Common myeloid progenitor, CD34-positive (primary cell): ENCODE results near the gene RNF144A.
"Not testable (repeated sequence)": the region's sequence is repeated elsewhere in the genome, so short reads cannot be mapped to it uniquely, and the experiment has no call there.

ENCODE experiments used
- CTCF ChIA-PET: fragments of 350-600 bp; sonication (Branson Sonifier 250); formaldehyde crosslinking; loops from one replicate; lab custom pipeline; 2021; ENCODE audit warnings: antibody characterized with exemption; lab: Charles Lee
- POLR2A ChIA-PET: fragments of 350-600 bp; sonication (Branson Sonifier 250); formaldehyde crosslinking; loops from one replicate; lab custom pipeline; 2021; ENCODE audit warnings: antibody characterized with exemption; lab: Charles Lee
- DNase-seq, 3 donors: peaks; one replicate each; pipeline versions ENCODE4 v3.0.0 to v3.0.0-alpha.2; 2013
- H3K27ac ChIP-seq, 2 experiments: 1 replicate in 1 of 2; 2 replicates in 1 of 2; pipeline ENCODE4 v1.7.0; 2013; ENCODE audit warnings: inconsistent platforms in 2 of 2, low read length in 2 of 2, mild to moderate bottlenecking in 2 of 2, low read depth in 1 of 2, moderate library complexity in 1 of 2; ENCODE audit not compliant: severe bottlenecking in 2 of 2, insufficient read depth in 1 of 2, poor library complexity in 1 of 2
- H3K27me3 ChIP-seq, 5 experiments: replicated peaks in 2 of 5; 1 replicate in 3 of 5; 2 replicates in 2 of 5; pipeline versions ENCODE4 v1.6.1 to v1.7.0; 2013; ENCODE audit warnings: low read length in 4 of 5, mild to moderate bottlenecking in 2 of 5, moderate library complexity in 2 of 5, inconsistent platforms in 1 of 5; ENCODE audit not compliant: insufficient read depth in 5 of 5, control insufficient read depth in 4 of 5
- H3K36me3 ChIP-seq, 4 experiments: 1 replicate in 2 of 4; 2 replicates in 2 of 4; pipeline versions ENCODE4 v1.6.1 to v1.7.0; 2013; ENCODE audit warnings: low read length in 3 of 4, control low read depth in 1 of 4, mild to moderate bottlenecking in 1 of 4; ENCODE audit not compliant: control insufficient read depth in 4 of 4, insufficient read depth in 4 of 4
- H3K4me1 ChIP-seq, 4 experiments: 1 replicate in 3 of 4; 2 replicates in 1 of 4; pipeline versions ENCODE4 v1.6.1 to v1.7.1; 2013; ENCODE audit warnings: low read length in 3 of 4, mild to moderate bottlenecking in 3 of 4, control low read depth in 1 of 4, inconsistent platforms in 1 of 4, moderate library complexity in 1 of 4; ENCODE audit not compliant: control insufficient read depth in 4 of 4, insufficient read depth in 4 of 4; ENCODE audit errors: control extremely low read depth in 1 of 4
- H3K4me3 ChIP-seq, 7 experiments: 1 replicate in 4 of 7; 2 replicates in 3 of 7; pipeline versions ENCODE4 v1.5.1 to v1.7.0; 2013; ENCODE audit warnings: mild to moderate bottlenecking in 7 of 7, low read length in 6 of 7, moderate library complexity in 6 of 7, inconsistent platforms in 2 of 7, low read depth in 2 of 7, control low read depth in 1 of 7; ENCODE audit not compliant: insufficient read depth in 4 of 7, control insufficient read depth in 1 of 7; ENCODE audit errors: extremely low read depth in 1 of 7
- H3K9me3 ChIP-seq, 5 experiments: 1 replicate in 4 of 5; 2 replicates in 1 of 5; pipeline versions ENCODE4 v1.6.1 to v1.7.1; 2013; ENCODE audit warnings: low read length in 4 of 5, mild to moderate bottlenecking in 2 of 5, inconsistent platforms in 1 of 5, low read depth in 1 of 5, moderate library complexity in 1 of 5; ENCODE audit not compliant: control insufficient read depth in 4 of 5, insufficient read depth in 2 of 5; ENCODE audit errors: control extremely low read depth in 1 of 5
- WGBS: methylation state at CpG from one replicate; pipeline ENCODE4 v1.1.5; 2013; ENCODE audit not compliant: insufficient coverage; 5-methylcytosine and 5-hydroxymethylcytosine counted together

RNF144A gene

DNA sequence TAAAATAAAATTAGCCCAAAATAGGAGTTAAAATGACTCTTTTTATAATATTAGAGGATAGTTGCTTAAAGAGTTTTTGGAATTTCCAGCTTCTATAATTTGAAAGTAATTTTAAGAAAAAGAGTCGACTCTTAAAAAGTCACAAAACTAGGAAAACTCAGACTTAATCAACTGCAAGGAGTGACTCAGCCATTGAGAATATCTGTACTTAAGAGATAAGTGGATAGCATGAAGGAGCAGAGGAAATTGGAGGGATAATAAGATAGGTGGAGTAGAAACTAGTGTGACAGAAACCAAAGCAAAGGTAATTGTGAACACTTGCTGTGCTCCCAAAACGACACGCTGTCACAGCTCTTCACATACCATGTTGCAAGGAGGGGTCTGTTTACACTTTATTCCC, 31.2 kb upstream of the RNF144A start:
- Histone ChIP-seq H3K9me3 (no peaks in the 10 kb centered on the region), H3K4me1 (peaks cover 18 to 55% (median 45%) of the 10 kb centered on the region in 4 experiments), H3K4me3 (no peak overlapping the region), H3K27me3 (no peaks in the 10 kb centered on the region), H3K27ac (no peak overlapping the region), H3K36me3 (no peaks in the 10 kb centered on the region)
- ChIA-PET POLR2A (interaction anchor here (0.7 to 1.2 kb wide), 3 partner anchors 21 to 166 kb away, joined by 4 to 5 read pairs (median 4); partner anchors contain the start of gene CMPK2), CTCF (interaction anchor here (1.2 to 3.0 kb wide), 5 partner anchors 8 to 30 kb away, joined by 4 to 20 read pairs (median 6); partner anchors contain the start of genes CMPK2 and RSAD2)
- DNase-seq: no peak
- WGBS: 75% methylated on average over 2 of the region's 3 CpGs

DNA sequence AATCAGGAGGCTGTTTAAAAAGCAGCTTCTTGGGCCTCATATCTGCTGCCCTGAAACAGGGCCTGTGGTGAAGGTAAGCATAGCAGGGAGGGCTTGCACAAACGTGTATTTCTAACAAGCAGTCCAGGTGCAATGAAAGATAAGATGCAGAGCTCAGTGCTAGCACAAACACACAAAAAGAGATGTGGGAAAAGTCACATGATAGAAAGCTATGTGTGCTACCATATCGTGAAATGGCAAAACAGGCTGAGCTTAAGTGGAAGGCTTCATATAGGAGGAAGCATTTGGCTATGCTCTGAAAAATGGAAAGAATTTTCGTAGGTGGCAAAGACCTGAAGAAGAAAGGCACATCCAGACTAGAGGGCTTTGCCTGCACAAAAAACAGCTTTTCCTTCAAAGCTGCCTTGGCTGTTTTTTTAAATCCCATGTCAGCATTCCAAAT, 29.4 kb upstream of the RNF144A start:
- H3K4me1 ChIP-seq: peaks cover 10 to 38% (median 30%) of the 10 kb centered on the region in 4 experiments
- peak; percentile 53 to 93 (median 82) for DNase-seq
- no peak overlapping the region for H3K4me3 ChIP-seq
- ChIA-PET POLR2A (interaction anchor here (0.5 kb wide), 1 partner anchor 47 kb away, joined by 3 read pairs; no protein-coding TSS in a partner anchor), CTCF (interaction anchor here (0.8 to 3.0 kb wide), 7 partner anchors 9 to 49 kb away, joined by 3 to 20 read pairs (median 4); partner anchors contain the start of genes CMPK2 and RSAD2)
- peak overlapping the region in 1 of 2 experiments; percentile 62 for H3K27ac ChIP-seq
- H3K27me3 ChIP-seq: no peaks in the 10 kb centered on the region
- WGBS: 19% methylated on average over 3 of the region's 3 CpGs
- no peaks in the 10 kb centered on the region for H3K36me3 ChIP-seq
- no peaks in the 10 kb centered on the region for H3K9me3 ChIP-seq

DNA sequence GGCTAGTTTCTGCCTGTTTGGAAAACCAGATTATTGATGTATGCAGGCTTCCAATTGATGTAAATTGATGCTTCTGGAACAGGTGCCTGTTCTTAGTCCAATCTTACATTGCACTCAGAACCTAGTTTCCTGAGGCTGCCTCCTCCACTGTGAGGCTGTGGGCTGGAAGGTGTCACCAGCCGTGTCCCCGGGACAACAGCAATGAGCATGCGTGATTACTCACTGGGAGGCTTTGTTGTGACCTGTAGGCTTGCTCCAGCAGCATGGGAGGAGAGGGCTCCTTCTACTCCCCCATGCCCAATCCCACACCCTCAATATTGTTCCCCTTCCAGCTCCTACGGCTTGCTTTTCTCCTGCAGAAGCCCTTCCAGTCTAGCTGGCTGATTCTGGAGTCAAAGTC, 28.5 kb upstream of the RNF144A start:
- POLR2A ChIA-PET: no interaction called here
- DNase-seq: no peak
- 94% methylated on average over 3 of the region's 4 CpGs for WGBS
- Histone ChIP-seq H3K36me3 (peaks cover 0 to under 1% (median 0%) of the 10 kb centered on the region in 4 experiments), H3K27ac (no peak overlapping the region), H3K4me1 (peaks cover 10 to 28% (median 23%) of the 10 kb centered on the region in 4 experiments), H3K27me3 (no peaks in the 10 kb centered on the region), H3K4me3 (no peak overlapping the region), H3K9me3 (no peaks in the 10 kb centered on the region)
- CTCF ChIA-PET: interaction anchor here (1.4 to 1.9 kb wide), 3 partner anchors 8 to 48 kb away, joined by 4 to 10 read pairs (median 4); no protein-coding TSS in a partner anchor

GRCh38 chr2:6893876-6894482, 23.2 kb upstream of the RNF144A start:
- no peak overlapping the region for H3K27ac ChIP-seq
- 86% methylated on average over 2 of the region's 2 CpGs for WGBS
- peaks cover 0 to 9% (median 3%) of the 10 kb centered on the region in 4 experiments for H3K36me3 ChIP-seq
- H3K9me3 ChIP-seq: no peaks in the 10 kb centered on the region
- H3K4me1 ChIP-seq: peaks cover 0 to under 1% (median 0%) of the 10 kb centered on the region in 4 experiments
- ChIA-PET CTCF (interaction anchor here (0.8 to 10.4 kb wide), 14 partner anchors 8 to 143 kb away, joined by 3 to 126 read pairs (median 4); partner anchors contain the start of genes CMPK2, RNF144A and RSAD2), POLR2A (no interaction called here)
- no peak overlapping the region for H3K4me3 ChIP-seq
- DNase-seq: peak in 2 of 3 donors; percentile 37 to 67
- no peaks in the 10 kb centered on the region for H3K27me3 ChIP-seq

- ChIA-PET CTCF (interaction anchor here (0.6 to 10.4 kb wide), 25 partner anchors 9 to 154 kb away, joined by 3 to 126 read pairs (median 6); partner anchors contain the start of genes CMPK2, RNF144A and RSAD2), POLR2A (no interaction called here)
- Histone ChIP-seq H3K36me3 (peaks cover 0 to 9% (median 3%) of the 10 kb centered on the region in 4 experiments), H3K4me3 (no peak overlapping the region), H3K27me3 (no peaks in the 10 kb centered on the region), H3K4me1 (no peaks in the 10 kb centered on the region), H3K27ac (no peak overlapping the region), H3K9me3 (peaks cover 0 to 2% (median 0%) of the 10 kb centered on the region in 5 experiments)
- 94% methylated on average over 2 of the region's 5 CpGs for WGBS
- peak; percentile 55 to 64 (median 60) for DNase-seq
These were observed 20.1 kb upstream of the RNF144A start for GRCh38 chr2:6896930-6897759.

DNA sequence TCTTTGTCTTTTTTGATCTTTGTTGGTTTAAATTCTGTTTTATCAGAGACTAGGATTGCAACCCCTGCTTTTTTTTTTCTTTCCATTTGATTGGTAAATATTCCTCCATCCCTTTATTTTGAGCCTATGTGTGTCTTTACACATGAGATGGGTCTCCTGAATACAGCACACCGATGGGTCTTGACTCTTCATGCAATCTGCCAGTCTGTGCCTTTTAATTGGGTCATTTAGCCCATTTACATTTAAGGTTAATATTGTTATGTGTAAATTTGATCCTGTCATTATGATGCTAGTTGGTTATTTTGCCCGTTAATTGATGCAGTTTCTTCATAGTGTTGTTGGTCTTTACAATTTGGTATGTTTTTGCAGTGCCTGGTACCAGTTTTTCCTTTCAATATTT, 14.6 kb upstream of the RNF144A start:
- H3K27ac ChIP-seq, POLR2A ChIA-PET, H3K4me3 ChIP-seq, H3K9me3 ChIP-seq, H3K4me1 ChIP-seq, H3K27me3 ChIP-seq, H3K36me3 ChIP-seq: not testable (repeated sequence)
- CTCF ChIA-PET: interaction anchor here (0.6 to 1.3 kb wide), 3 partner anchors 8 to 152 kb away, joined by 3 to 4 read pairs (median 3); no protein-coding TSS in a partner anchor
- WGBS: 100% methylated on average over 1 of the region's 2 CpGs
- peak in 2 of 3 donors; percentile 41 to 59 for DNase-seq
